Natural killer cell (primary cell): ENCODE results near the gene CKAP4. TPM values are rescaled to one million over a fixed set of nuclear protein-coding genes. Genes with fewer than 3 reads are reported as not detected.
"Not testable (repeated sequence)": the region's sequence is repeated elsewhere in the genome, so short reads cannot be mapped to it uniquely, and the experiment has no call there.

ENCODE experiments used
- ATAC-seq, 3 donors: fragments of 150-1000 bp in 2 of 3; fragments of 200-7000 bp in 1 of 3; cut with Tn5 transposase; 1 replicate in 1 of 3; 2 replicates in 2 of 3; pipeline ENCODE4 v1.10.0; 2021; ENCODE audit warnings: mild to moderate bottlenecking in 2 of 3, moderate library complexity in 2 of 3
- DNase-seq, 2 donors: peaks; one replicate each; pipeline versions ENCODE4 v3.0.0 to v3.0.0-alpha.2; 2013 to 2021; ENCODE audit warnings: mixed read lengths in 1 of 2
- H3K27ac ChIP-seq: one replicate; pipeline ENCODE4 v1.5.1; 2013; ENCODE audit warnings: mild to moderate bottlenecking, low read length
- H3K27me3 ChIP-seq: one replicate; pipeline ENCODE4 v1.6.1; 2013; ENCODE audit warnings: low read length; ENCODE audit not compliant: control insufficient read depth, insufficient read depth
- H3K36me3 ChIP-seq: one replicate; pipeline ENCODE4 v1.6.1; 2013; ENCODE audit warnings: low read length; ENCODE audit not compliant: control insufficient read depth, insufficient read depth
- H3K4me1 ChIP-seq: one replicate; pipeline ENCODE4 v1.6.1; 2013; ENCODE audit warnings: low read length; ENCODE audit not compliant: control insufficient read depth, insufficient read depth
- H3K4me3 ChIP-seq: one replicate; pipeline ENCODE4 v1.5.1; 2013; ENCODE audit warnings: low read length
- H3K9me3 ChIP-seq: one replicate; pipeline ENCODE4 v1.6.1; 2013; ENCODE audit warnings: low read length; ENCODE audit not compliant: control insufficient read depth, insufficient read depth
- H3K27ac Mint-ChIP-seq, 2 donors: one replicate each; pipeline ENCODE4 v1.8.0; 2022; ENCODE audit warnings: mild to moderate bottlenecking in 2 of 2, mixed read lengths in 2 of 2, moderate library complexity in 1 of 2
- H3K27me3 Mint-ChIP-seq, 2 donors: one replicate each; pipeline ENCODE4 v1.8.0; 2022; ENCODE audit warnings: low read depth in 2 of 2, mixed read lengths in 2 of 2
- H3K36me3 Mint-ChIP-seq: one replicate; pipeline ENCODE4 v1.8.0; 2022; ENCODE audit warnings: mixed read lengths
- H3K4me1 Mint-ChIP-seq, 2 donors: one replicate each; pipeline ENCODE4 v1.8.0; 2022; ENCODE audit warnings: mixed read lengths in 2 of 2
- H3K4me3 Mint-ChIP-seq: one replicate; pipeline ENCODE4 v1.8.0; 2022; ENCODE audit warnings: mild to moderate bottlenecking, moderate library complexity, mixed read lengths
- H3K9me3 Mint-ChIP-seq, 2 donors: one replicate each; pipeline ENCODE4 v1.8.0; 2022; ENCODE audit warnings: mixed read lengths in 2 of 2
- WGBS: methylation state at CpG from one replicate; pipeline ENCODE4 v1.1.7; 2013; ENCODE audit warnings: missing lambda C conversion rate; ENCODE audit not compliant: insufficient coverage; 5-methylcytosine and 5-hydroxymethylcytosine counted together
- intact Hi-C: fragments of 100-400 bp; cut with micrococcal nuclease; formaldehyde crosslinking; loops from one replicate; pipeline ENCODE4 v1.14.2; 2022
- total RNA-seq, 4 donors: library from RNA; stranded (reverse); fragments of 120-200 nt in 1 of 4; gene quantifications; one replicate each; pipeline versions ENCODE4 v1.2.3 to v1.2.4, GENCODE V29; 2013 to 2022
- TF ChIP-seq, protein P1 (sequence below): fragments of 200-600 bp; IDR thresholded peaks from one replicate; pipeline ENCODE4 v1.8.0; 2022; ENCODE audit warnings: antibody characterized with exemption

The CKAP4 gene
- total RNA-seq, 3 donors from 2014 or later (not counting 1 experiment from before 2014, with no cell fraction given) = 2.0 to 19.4 (median 2.0) TPM

DNA sequence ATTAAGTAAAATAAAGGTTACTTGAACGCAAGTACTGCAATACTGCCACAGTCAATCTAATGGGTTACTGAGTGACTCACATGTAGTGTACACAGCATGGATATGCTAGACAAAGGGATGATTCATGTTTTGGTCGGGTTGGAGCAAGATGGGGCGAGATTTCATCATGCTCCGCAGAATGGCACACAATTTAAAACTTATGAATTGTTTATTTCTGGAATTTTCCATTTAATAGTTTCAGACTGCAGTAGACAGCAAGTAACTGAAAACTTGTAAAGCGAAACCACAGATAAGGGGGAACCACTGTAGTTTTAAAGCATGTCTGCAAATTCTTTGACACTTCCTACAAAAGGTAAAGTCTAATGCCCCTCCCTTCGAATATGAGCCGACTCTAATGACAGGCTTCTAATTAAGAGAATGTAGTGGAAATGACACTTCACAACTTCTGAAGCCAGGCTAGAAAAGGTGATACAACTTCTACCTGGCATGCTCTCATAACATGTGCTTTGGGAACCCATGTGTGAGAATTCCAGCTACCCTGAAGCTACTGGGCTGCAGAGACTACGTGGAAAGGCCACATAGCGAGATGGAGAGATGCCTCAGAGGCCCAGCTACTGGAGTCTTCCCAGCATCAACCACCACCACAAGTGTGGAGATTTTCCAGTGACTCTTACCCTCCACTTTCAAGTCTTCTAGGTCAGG lies 40.8 kb upstream of the CKAP4 start:
- Histone ChIP-seq H3K27me3 (peaks cover 6% of the 10 kb centered on the region), H3K4me3 (no peak overlapping the region), H3K4me1 (no peaks in the 10 kb centered on the region), H3K36me3 (no peaks in the 10 kb centered on the region), H3K27ac (no peak overlapping the region), H3K9me3 (no peaks in the 10 kb centered on the region)
- WGBS = 77% methylated on average over 8 of the region's 9 CpGs
- intact Hi-C loops = no loop called here
- Mint-ChIP-seq H3K27me3 (peaks cover 22 to 37% of the 10 kb centered on the region in 2 donors), H3K4me1 (no peaks in the 10 kb centered on the region), H3K9me3 (no peaks in the 10 kb centered on the region), H3K4me3 (no peak overlapping the region), H3K27ac (no peak overlapping the region), H3K36me3 (no peaks in the 10 kb centered on the region)
- ATAC-seq (no peak), DNase-seq (no peak)
- TF ChIP-seq, protein P1, sequence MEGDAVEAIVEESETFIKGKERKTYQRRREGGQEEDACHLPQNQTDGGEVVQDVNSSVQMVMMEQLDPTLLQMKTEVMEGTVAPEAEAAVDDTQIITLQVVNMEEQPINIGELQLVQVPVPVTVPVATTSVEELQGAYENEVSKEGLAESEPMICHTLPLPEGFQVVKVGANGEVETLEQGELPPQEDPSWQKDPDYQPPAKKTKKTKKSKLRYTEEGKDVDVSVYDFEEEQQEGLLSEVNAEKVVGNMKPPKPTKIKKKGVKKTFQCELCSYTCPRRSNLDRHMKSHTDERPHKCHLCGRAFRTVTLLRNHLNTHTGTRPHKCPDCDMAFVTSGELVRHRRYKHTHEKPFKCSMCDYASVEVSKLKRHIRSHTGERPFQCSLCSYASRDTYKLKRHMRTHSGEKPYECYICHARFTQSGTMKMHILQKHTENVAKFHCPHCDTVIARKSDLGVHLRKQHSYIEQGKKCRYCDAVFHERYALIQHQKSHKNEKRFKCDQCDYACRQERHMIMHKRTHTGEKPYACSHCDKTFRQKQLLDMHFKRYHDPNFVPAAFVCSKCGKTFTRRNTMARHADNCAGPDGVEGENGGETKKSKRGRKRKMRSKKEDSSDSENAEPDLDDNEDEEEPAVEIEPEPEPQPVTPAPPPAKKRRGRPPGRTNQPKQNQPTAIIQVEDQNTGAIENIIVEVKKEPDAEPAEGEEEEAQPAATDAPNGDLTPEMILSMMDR = no peak

- 100% methylated on average over 1 of the region's 1 CpG for WGBS
Observed at GRCh38 chr12:106288101-106288493, 40.3 kb upstream of the CKAP4 start.

DNA sequence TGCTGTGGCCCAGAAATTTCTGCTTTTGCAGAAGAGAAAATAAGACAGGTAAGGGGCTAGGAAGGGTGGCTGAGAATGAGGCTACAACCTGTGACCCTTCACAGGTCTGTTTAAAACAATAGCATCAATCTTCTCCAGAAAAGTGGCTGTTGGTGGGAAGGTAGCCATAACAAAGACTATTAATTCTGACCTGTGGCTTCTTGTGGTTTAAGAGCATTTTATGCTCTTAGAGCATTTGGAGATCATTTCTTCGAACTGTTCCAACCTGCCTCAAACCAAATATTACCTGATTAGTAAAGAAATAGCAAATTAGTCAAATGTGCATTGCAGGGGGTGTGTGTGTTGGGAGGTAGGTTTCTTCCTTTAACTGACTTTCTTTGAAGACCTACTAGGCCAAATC lies 39.5 kb upstream of the CKAP4 start:
- peaks cover 28 to 37% of the 10 kb centered on the region in 2 donors for H3K27me3 Mint-ChIP-seq
- no peak overlapping the region for H3K4me3 Mint-ChIP-seq
- H3K4me1 ChIP-seq = no peaks in the 10 kb centered on the region
- no peaks in the 10 kb centered on the region for H3K36me3 ChIP-seq
- no peaks in the 10 kb centered on the region for H3K4me1 Mint-ChIP-seq
- no peak overlapping the region for H3K27ac Mint-ChIP-seq
- no CpG with 5 or more reads among the region's 1 CpG for WGBS
- H3K9me3 ChIP-seq = peaks cover 1% of the 10 kb centered on the region
- peaks cover 2 to 8% of the 10 kb centered on the region in 2 donors for H3K9me3 Mint-ChIP-seq
- DNase-seq (no peak), ATAC-seq (no peak)
- no peak overlapping the region for H3K27ac ChIP-seq
- intact Hi-C loops = no loop called here
- peaks cover 6% of the 10 kb centered on the region for H3K27me3 ChIP-seq
- TF ChIP-seq, protein P1 = no peak
- H3K4me3 ChIP-seq = no peak overlapping the region
- peaks cover 5% of the 10 kb centered on the region for H3K36me3 Mint-ChIP-seq

More at GRCh38 chr12:106288101-106288493, 40.3 kb upstream of the CKAP4 start:
- intact Hi-C loops = no loop called here
- Histone ChIP-seq H3K4me1 (no peaks in the 10 kb centered on the region), H3K4me3 (no peak overlapping the region), H3K9me3 (no peaks in the 10 kb centered on the region), H3K27me3 (peaks cover 6% of the 10 kb centered on the region), H3K36me3 (no peaks in the 10 kb centered on the region), H3K27ac (no peak overlapping the region)
- Mint-ChIP-seq H3K4me3 (no peak overlapping the region), H3K27me3 (peaks cover 23 to 37% of the 10 kb centered on the region in 2 donors), H3K36me3 (no peaks in the 10 kb centered on the region), H3K27ac (no peak overlapping the region), H3K9me3 (peaks cover 0 to under 1% of the 10 kb centered on the region in 2 donors), H3K4me1 (no peaks in the 10 kb centered on the region)
- DNase-seq (no peak), ATAC-seq (no peak)
- TF ChIP-seq, protein P1 = no peak

DNA sequence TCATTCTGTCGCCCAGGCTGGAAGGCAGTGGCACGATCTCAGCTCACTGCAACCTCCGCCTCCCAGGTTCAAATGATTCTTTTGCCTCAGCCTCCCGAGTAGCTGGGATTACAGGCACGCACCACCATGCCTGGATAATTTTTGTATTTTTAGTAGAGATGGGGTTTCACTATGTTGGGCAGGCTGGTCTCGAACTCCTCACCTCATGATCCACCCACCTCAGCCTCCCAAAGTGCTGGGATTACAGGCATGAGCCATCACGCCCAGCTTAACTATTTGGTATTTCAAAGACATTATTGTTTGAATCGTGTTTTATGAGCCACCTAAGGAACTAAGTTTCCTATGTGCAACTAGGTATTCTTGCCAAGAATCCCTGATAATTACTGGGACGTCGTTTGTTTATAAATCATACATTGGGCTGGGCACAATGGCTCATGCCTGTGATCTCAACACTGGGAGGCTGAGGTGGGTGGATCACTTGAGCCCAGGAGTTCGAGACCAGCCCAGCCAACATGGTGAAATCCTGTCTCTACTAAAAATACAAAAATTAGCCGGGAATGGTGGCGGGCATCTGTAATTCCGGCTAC lies 38.8 kb upstream of the CKAP4 start:
- H3K4me3 Mint-ChIP-seq, ATAC-seq, H3K4me3 ChIP-seq, H3K27ac ChIP-seq, intact Hi-C loops, H3K27me3 ChIP-seq, H3K27ac Mint-ChIP-seq, H3K36me3 ChIP-seq, H3K9me3 ChIP-seq, H3K4me1 ChIP-seq, DNase-seq, H3K4me1 Mint-ChIP-seq: not testable (repeated sequence)
- 95% methylated on average over 10 of the region's 14 CpGs for WGBS
- Mint-ChIP-seq H3K36me3 (peaks cover 11% of the 10 kb centered on the region), H3K9me3 (peaks cover 6 to 12% of the 10 kb centered on the region in 2 donors), H3K27me3 (peaks cover 30 to 37% of the 10 kb centered on the region in 2 donors)
